HG02623 (cell line): ENCODE measurements around the gene HOMER3.

Experiments used
- ATAC-seq: cut with Tn5 transposase; IDR thresholded peaks from one replicate; pipeline ENCODE4 v1.9.1; 2021; ENCODE audit warnings: moderate library complexity; ENCODE audit not compliant: unreplicated experiment

Gene HOMER3

DNA sequence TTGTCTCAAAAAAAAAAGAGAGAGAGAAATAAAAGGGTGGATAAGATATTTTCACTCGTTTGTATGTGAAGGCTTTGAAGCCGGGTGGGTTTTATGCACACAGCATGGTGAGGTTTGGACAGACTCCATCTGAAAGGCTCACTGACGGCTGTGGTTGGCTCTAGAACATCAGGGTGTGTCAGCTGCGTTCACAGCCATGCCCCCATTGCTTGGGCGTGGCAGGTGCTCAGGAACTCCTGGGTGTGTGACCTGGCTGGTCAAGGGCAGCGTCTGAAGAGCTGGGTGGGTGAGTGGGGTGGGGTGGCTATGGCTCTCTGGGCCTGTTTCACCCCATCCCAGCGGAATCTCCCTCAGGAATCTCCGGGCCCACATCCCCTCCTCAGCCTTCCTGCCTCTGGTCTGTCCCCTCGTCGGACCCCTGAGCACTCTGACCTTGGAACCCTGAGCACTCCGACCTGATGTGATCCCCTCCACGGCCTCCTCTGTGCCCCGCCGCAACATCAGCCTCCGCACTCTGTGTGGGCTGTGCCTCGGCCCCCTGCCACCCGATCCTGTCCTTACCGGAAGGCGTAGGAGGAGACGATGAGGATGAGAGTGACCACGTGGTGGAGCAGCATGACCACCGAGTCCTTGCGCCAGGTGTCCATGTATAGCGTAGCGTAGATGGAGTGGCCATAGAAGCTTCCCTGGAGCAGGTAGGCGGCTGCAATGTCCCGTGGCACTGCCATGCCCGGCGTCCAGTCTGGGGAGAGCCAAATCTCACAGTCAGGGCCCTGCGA lies 57.3 kb downstream of the HOMER3 start:
- no peak for ATAC-seq

DNA sequence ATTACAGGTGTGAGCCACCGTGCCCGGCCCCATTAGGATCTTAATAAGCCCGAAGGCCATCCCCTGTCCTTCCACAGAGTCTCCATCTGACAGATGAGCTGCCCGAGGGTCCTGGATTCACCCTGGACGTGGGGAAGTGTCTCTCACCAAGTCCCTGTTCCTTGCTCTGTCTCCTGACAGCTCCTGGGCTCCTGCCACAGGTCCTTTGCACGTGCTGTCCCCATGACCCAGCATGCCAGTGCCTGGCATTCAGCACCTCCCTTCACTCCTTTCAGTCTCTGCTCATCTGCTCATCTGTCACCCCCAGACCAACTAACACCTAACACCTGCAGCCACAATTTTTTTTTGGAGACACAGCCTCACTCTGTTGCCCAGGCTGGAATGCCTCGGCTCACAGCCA lies 59.5 kb downstream of the HOMER3 start:
- ATAC-seq = no peak

DNA sequence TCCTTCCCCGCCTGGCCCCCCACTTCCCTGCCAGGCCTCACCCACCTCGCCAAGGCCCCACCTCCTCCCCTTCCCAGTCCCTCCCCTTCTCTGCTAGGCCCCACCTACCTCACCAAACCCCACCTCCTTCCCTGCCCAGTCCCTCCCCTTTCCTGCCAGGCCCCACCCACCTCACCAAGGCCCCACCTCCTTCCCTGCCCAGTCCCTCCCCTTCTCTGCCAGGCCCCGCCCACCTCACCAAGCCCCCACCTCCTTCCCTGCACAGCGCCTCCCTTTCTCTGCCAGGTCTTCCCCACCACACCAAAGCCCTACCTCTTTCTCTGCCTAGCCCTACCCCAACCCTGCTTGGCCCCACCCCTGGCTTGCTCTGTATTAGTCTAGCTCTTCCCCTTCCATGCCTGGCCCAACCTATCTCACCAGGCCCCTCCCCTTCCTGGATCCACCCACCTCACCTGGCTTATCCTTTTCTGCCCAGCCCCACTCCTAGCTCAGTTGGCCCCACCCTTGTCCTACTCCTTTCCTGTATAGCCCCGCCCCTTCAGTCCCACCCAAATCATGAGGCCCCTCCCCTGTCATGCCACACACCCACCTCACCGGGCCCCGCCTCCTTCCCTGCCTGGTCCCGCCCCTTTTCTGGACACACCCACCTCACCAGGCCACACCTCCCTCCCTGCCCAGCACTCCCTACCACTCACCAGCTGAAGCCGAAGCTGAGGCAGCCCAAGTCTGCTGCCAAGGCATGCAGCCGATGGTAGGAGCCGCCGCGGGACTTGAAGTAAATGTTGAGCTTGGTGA lies 61.2 kb downstream of the HOMER3 start:
- ATAC-seq = no peak
